22Rv1 (cell line): ENCODE results near the gene TNFAIP8L2.

Experiments used
- H3K27ac ChIP-seq: fragments of 450-650 bp; 2 replicates; pipeline ENCODE4 v1.5.1; 2017
- ZFX ChIP-seq: fragments of 450-650 bp; IDR thresholded peaks from 2 replicates; pipeline ENCODE4 v1.6.1; 2017; ENCODE audit warnings: antibody characterized with exemption, borderline replicate concordance
- TF ChIP-seq, protein P1 (sequence below): fragments of 450-650 bp; IDR thresholded peaks from 2 replicates; pipeline ENCODE4 v1.5.1; 2017; ENCODE audit warnings: mild to moderate bottlenecking

TNFAIP8L2 gene

DNA sequence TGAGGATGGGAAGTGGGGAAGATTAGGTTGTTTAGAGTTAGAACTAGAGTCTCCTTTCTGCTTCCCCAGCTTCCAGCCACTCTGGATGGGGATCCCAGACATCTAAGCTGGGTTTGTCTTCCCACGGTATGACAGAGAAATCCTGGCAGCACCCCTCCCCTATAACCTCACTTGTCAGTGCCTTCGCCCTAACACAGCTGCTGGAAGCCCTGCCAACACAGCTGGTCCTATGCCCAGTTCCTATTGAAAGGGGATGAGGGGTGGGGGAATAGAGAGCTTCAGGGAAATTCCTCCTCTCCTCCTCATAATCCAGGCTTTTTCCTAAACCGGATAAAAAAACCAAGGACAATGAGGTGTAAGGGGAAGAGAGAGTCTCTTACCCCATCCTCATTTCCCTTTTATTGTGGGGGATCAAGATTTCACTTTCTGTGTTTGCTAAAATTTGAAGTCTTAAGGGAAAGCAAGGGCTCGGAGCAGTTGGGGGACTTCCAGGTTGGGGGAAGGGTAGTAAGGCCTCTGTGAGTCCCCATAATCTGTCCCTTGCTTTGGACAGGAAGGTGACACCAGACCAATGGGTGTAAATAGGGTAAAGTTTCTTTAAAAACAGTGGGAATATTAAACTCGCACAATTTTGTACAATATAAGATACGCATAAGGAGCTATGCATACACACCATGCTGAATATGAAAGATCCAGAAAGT lies 18.7 kb downstream of the TNFAIP8L2 start:
- no peak overlapping the region for H3K27ac ChIP-seq
- TF ChIP-seq, protein P1, sequence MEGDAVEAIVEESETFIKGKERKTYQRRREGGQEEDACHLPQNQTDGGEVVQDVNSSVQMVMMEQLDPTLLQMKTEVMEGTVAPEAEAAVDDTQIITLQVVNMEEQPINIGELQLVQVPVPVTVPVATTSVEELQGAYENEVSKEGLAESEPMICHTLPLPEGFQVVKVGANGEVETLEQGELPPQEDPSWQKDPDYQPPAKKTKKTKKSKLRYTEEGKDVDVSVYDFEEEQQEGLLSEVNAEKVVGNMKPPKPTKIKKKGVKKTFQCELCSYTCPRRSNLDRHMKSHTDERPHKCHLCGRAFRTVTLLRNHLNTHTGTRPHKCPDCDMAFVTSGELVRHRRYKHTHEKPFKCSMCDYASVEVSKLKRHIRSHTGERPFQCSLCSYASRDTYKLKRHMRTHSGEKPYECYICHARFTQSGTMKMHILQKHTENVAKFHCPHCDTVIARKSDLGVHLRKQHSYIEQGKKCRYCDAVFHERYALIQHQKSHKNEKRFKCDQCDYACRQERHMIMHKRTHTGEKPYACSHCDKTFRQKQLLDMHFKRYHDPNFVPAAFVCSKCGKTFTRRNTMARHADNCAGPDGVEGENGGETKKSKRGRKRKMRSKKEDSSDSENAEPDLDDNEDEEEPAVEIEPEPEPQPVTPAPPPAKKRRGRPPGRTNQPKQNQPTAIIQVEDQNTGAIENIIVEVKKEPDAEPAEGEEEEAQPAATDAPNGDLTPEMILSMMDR: no peak
- TF ChIP-seq ZFX: no peak

DNA sequence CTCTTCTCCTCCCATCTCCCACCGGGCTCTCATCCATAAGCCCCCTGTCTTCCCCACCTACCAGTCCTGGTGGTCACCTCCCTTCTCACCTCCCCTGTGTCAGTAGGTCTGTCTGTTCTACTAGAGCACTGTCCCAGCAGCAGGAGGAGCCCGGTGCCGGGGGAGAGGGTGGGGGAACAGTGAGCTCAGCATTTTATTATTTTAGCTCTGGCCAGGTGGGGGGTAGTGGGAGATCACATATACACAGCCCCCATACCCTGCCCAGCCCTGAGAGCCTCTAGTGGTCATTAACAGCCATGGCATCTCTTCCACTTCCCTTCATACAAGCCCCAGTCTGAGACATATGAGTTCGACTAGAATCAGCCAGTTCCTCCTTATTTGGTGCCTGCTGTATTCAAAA lies 19.4 kb downstream of the TNFAIP8L2 start, which contains the start of gene TMOD4:
Gene TMOD4 (minus strand): TSS at position 119 of the 400 bp plus-strand sequence. CDS start 1,106 bp downstream, outside the sequence.
- H3K27ac ChIP-seq: no peak within 1 kb of the TSS
- no peak for TF ChIP-seq ZFX
- TF ChIP-seq, protein P1: peak; percentile 77

DNA sequence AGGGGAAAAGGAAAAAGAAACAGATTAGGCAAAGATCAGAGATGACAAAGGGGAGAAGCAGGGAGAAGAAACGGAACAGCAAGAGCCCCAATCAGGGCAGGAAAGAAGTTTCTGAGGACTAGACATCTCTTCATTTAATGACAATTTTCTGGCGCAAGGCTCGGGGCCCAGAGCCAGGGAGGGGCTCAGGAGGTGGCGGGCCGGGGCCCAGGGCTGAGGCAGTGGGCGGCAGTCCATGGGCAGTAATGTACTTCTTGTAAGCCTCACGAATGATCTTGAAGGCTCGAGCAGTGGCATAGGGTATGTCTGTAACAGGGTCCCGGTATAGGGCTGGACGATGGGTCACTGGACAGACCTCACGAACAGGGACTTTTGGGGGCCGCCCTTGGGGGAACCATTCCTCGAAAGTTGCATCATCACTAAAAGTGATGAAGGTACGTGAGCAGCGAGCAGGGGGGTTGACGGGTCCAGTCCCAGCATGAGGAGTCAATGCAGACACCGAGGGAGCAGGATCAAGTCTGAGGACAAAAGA lies 20.1 kb downstream of the TNFAIP8L2 start:
- no peak overlapping the region for H3K27ac ChIP-seq
- TF ChIP-seq, protein P1: no peak
- no peak for TF ChIP-seq ZFX

DNA sequence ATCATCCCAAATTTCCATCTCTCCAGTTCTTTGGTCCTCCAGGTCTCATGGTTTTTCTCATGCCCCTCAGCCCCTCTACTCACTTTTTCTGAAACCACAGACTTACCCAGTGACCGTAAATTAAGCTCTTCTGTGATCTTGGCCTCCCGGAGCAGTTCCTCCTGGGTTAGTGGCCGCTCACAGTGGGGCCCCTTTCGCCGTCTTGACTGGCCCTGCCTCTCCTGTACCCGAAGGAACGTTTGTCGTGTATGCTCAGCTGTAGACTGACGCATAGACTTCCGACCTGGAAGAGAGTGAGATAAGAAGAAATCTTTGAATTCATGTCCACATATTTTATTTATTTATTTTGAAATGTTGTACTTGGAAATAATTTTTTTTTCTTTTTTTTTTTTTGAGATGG lies 27.8 kb downstream of the TNFAIP8L2 start:
- no peak overlapping the region for H3K27ac ChIP-seq
- TF ChIP-seq ZFX: no peak

DNA sequence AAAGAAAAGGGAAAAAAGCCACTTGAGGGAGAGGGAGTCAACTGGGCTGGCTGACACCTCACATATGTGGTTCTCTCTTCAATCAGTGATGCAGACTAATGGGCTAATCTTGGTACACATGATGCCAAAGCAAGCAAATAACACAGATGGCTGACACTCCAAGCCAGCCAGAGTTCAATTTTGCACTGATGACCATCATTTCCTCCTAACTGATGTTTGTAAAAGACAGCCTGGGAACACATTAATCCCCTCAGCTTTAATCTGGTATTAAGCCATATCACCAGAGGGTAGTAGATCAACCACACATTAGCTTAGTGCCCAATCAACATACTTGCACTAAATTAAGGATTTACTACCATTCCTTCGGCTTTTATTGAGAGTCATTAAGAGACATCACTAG lies 30.8 kb downstream of the TNFAIP8L2 start:
- no peak for TF ChIP-seq ZFX
- TF ChIP-seq, protein P1: no peak
- H3K27ac ChIP-seq: no peak overlapping the region

DNA sequence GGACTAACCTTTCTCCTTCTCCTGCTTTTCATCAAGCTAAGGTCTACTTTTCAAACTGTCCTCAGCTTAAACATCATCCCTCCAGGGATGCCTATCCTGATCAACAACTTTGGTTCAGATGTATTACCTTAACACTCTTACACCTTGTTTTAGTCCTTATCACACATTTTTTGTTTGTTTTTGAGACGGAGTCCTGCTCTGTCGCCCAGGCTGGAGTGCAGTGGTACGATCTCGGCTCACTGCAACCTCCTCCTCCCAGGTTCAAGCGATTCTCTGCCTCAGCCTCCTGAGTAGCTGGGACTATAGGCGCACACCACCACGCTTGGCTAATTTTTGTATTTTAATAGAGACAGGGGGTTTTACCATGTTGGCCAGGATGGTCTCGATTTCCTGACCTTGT lies 32.2 kb downstream of the TNFAIP8L2 start:
- peak overlapping the region; percentile 69; the same call in 1 of the 2 replicates for H3K27ac ChIP-seq

DNA sequence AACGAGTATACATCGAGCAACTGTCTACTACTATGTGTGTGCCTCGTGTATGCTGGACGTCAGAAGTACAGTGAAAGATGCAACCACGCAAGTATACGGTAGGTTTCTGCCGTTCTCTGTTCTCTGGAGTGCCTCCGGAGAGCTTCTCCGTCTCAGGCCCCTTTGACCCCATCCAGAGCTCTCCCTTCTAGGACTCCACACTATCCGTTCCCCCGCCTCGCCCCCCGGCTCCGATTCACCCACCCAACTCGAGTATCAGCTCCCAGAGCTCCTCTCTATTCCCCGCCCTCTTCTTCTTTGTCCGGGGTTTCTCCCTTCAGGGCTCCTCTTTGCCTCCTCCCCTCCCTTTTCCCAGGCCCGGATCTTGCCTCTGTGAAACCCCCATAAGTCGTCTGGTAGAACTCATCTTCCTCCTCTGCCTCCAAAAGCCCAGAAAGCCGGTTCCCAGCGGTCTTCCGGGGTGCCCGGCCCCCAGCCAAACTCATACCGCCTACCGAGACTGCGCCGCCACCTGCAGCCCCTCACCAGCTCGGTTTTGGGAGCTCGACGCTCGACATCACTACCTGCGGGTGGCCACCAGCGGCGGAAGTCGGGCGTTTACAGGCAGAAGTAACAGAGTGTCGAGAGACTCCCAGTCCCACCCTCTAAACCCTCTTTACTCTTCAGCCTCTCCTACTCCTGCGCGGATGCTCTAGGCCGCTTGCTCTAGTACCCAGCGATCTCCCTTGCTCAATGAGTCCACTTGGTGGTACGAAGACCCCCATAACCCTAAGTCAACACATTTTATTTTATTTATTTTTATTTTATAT lies 33.4 kb downstream of the TNFAIP8L2 start, which contains the start of gene VPS72:
Gene VPS72 (minus strand): TSS at position 561 of the 809 bp plus-strand sequence. CDS start 76 bp downstream, at position 485.
- TF ChIP-seq, protein P1: no peak
- TF ChIP-seq ZFX: no peak
- H3K27ac ChIP-seq: peak within 1 kb of the TSS; percentile 69

DNA sequence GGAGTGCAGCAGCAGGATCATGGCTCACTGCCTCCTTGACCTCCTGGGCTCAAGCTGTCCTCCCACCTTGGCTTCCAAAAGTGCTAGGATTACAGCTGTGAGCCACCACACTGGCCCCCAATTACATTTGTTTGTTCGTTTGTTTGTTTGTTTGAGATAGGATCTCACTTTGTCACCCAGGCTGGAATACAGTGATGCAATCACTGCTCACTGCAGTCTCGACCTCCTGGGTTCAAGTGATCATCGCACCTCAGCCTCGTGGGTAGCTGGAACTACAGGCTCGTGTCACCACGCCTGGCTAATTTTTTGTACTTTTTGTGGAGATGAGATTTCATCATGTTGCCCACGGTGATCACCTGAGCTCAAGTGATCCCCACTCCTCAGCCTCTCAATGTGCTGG lies 35.6 kb downstream of the TNFAIP8L2 start:
- TF ChIP-seq, protein P1: no peak
- TF ChIP-seq ZFX: no peak

More for the DNA sequence above, 35.6 kb downstream of the TNFAIP8L2 start:
- H3K27ac ChIP-seq: no peak overlapping the region
